Heart left ventricle (tissue), 13 donors: ENCODE results near the gene TRIM29.

ENCODE experiments used
- CTCF ChIP-seq, 12 donors: fragments of 200-600 bp; sonication (generic) in 4 of 12; IDR thresholded peaks; one replicate each; pipeline versions ENCODE4 v1.5.0 to v1.8.0; 2018 to 2022; ENCODE audit warnings: antibody characterized with exemption in 12 of 12, mild to moderate bottlenecking in 5 of 12
- POLR2A ChIP-seq, 2 donors: fragments of 450-650 bp; IDR thresholded peaks; one replicate each; pipeline ENCODE4 v1.6.1; 2017; ENCODE audit warnings: antibody characterized with exemption in 2 of 2, mild to moderate bottlenecking in 2 of 2, moderate library complexity in 2 of 2
- donor health status: ischemic (EF 13 %, LVEDD 7.1; RV severe dilation, severe dysfunction).
- donor health status: DM: no; HTN: yes; CAD: no.
- donor health status: DM: no; HTN: no; CAD: no.
- donor health status: ischemic (EF 25% LVEDD 6.9; RV normal size, moderate dysfunction).
- donor health status: ischemic (EF 25% LVEDD 5.7; RV mildly dilated, moderate dysfunction).
- donor health status: ischemic (EF 35%, LVEDD 5.7; RV mildly dilated, moderate dysfunction).
- donor health status: nonischemic (EF 11% LVEDD 7.7; RV severe dilation, severe dysfunction).
- donor health status: DM: yes; HTN: yes; CAD: no.
- donor health status: PGD.
- donor health status: ischemic (EF 29% LVEDD 5.4; RV normal size, mild dysfunction).
- donor health status: nonischemic (EF 23%, LVEDD 6.1; RV moderate dilation, normal function).

GRCh38 chr11:120180551-120181232 lies 42.8 kb upstream of the TRIM29 start:
- peak in 2 of 12 donors; percentile 6 to 17 for TF ChIP-seq CTCF (IDR thresholded peaks at IDR 0.05)
- TF ChIP-seq POLR2A (IDR thresholded peaks at IDR 0.05), result no peak
